H7 (cell line): ENCODE results near the gene ITGA3. TPM values are rescaled to one million over a fixed set of nuclear protein-coding genes. Genes with fewer than 3 reads are reported as not detected.
A peak's percentile ranks its signal among the peaks of the same experiment; 100 is the strongest.

Experiments
- DNase-seq: peaks from one replicate; pipeline ENCODE4 v3.0.0; 2012
- H3K27me3 ChIP-seq: 2 replicates; pipeline ENCODE4 v1.6.0; 2011; ENCODE audit warnings: mild to moderate bottlenecking, low read length; ENCODE audit not compliant: control insufficient read depth, insufficient read depth
- H3K36me3 ChIP-seq: replicated peaks from 2 replicates; pipeline ENCODE4 v1.5.1; 2011; ENCODE audit warnings: low read length; ENCODE audit not compliant: control insufficient read depth, insufficient read depth
- H3K4me3 ChIP-seq: 2 replicates; pipeline ENCODE4 v1.5.1; 2011; ENCODE audit warnings: low read depth, mild to moderate bottlenecking, control low read depth, low read length, moderate library complexity; ENCODE audit not compliant: insufficient read depth
- total RNA-seq: library from RNA; depleted of rRNA; stranded (reverse); fragments of >200 nt; shearing (Covaris generic); gene quantifications from 2 replicates; pipeline ENCODE4 v1.2.3, GENCODE V29; 2014

The ITGA3 gene
- total RNA-seq, 1 experiment from 2014 or later = 20.0 TPM

DNA sequence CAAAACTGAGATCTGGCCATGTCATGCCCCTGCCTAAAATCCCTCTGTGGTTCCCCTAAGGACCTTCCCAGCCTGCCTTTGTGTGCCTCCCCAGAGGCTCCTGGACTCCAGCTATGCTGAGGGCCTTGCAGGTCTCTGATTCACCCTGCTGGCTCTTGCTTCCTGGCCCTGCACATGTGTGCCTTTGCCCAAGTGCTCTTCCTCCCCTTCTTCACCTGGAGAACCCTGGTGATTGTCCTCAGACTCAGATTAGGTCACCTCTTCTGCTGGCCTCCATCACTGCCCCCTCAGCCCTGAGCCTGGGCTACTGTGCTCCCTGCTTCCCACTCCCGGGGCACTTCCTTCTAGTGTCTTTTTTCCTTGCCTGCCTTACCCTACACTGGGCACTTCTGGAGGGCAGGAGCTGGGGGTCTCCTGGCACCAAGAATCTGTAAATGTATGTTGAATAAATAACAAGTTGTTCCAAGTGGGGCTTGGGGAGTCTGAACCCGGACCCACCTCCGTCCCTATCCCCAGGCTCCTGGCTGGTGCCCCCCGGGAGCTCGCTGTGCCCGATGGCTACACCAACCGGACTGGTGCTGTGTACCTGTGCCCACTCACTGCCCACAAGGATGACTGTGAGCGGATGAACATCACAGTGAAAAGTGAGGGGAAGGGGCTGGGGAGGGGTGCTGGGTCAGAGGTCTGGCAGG is 7.8 kb downstream of the ITGA3 start:
- no peak for DNase-seq
- H3K4me3 ChIP-seq = no peak overlapping the region
- H3K27me3 ChIP-seq = no peaks in the 10 kb centered on the region
- no peaks in the 10 kb centered on the region; the same call in 1 of the 2 replicates for H3K36me3 ChIP-seq

DNA sequence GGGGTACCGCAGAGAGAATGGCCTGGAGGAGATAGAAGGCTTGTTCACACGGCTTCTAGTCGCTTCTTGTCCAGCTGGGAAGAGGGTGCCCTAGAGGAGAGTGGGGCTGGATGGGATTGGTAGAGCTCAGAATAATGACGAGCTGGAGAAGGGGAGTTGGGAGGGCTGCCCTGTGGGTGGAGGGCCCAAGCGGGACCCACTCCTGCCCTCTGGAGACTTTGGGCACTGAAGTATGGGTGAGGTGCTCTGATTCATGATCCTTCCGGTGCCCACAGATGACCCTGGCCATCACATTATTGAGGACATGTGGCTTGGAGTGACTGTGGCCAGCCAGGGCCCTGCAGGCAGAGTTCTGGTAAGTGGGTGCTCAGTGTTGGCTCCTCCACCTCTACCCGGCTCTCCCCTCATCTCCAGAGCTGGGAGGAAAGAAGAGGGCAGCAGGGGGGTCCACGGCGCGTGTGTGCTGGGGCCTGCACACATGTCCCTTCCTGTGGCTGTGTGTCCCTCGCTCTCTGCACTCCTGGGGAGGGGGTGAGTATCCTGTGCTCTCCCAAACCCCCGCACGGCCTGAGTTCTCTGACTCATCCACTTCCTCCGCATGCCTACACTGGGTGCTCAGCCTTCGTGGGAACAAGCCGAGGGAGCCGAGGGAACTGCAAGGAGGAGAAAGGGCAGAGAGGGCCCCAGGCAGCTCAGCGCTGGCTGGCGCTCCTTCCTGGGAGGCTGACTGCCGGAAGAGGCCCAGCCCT is 8.5 kb downstream of the ITGA3 start:
- H3K4me3 ChIP-seq = no peak overlapping the region
- no peaks in the 10 kb centered on the region; the same call in 1 of the 2 replicates for H3K36me3 ChIP-seq
- peak; percentile 68 for DNase-seq
- no peaks in the 10 kb centered on the region for H3K27me3 ChIP-seq

DNA sequence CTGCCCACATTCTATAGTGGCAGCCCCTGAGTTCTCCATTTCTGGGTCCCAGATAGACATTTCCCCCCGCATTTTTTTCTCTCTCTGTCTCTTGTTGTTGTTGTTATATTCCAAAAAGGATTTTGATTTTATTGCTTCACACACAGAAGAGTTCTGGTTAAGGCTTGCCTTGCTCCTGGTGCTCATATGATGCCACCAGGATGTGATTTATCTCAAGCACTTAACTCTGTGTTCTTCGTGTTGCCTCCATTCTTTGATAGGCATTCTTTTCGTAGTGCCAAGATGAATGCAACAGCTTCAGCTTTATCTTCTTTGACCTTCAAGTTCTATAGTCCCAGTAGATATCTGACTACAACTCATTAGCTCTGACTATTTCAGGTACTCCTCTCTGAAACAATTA is 9.1 kb downstream of the ITGA3 start:
- H3K27me3 ChIP-seq = no peaks in the 10 kb centered on the region
- H3K4me3 ChIP-seq = no peak overlapping the region
- no peaks in the 10 kb centered on the region; the same call in 1 of the 2 replicates for H3K36me3 ChIP-seq
- no peak for DNase-seq

DNA sequence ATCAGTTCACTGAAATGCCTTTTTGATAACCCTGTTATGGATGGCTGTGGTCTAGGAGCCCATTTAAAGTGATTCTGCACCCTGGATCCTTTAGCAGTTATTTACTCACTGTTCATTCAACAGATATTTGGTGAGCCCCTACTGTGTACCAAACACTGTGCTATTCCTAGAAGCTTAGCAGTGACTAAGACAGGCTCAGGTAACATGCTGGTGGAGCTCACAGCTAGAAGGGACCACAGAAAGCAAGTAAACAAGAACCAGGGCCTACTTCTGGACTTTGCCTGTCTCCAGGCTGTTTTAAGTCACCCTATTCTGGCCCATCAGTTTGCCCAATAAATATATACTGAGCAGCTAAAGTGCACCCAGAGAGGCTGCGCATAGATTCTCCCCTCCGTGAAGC is 11.1 kb downstream of the ITGA3 start:
- DNase-seq = no peak
- no peak overlapping the region for H3K4me3 ChIP-seq
- no peaks in the 10 kb centered on the region; the same call in none of the 2 replicates for H3K36me3 ChIP-seq
- no peaks in the 10 kb centered on the region for H3K27me3 ChIP-seq

DNA sequence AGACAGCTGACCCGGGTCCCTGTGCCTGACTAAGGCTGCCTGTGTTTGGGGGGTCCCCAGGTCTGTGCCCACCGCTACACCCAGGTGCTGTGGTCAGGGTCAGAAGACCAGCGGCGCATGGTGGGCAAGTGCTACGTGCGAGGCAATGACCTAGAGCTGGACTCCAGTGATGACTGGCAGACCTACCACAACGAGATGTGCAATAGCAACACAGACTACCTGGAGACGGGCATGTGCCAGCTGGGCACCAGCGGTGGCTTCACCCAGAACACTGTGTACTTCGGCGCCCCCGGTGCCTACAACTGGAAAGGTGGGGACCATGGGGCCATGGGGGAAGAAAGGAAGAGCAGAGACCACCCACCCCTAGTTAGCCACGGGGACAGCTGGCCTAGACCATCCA is 12.1 kb downstream of the ITGA3 start:
- no peak for DNase-seq
- H3K4me3 ChIP-seq = no peak overlapping the region
- no peaks in the 10 kb centered on the region for H3K27me3 ChIP-seq
- no peaks in the 10 kb centered on the region; the same call in none of the 2 replicates for H3K36me3 ChIP-seq

DNA sequence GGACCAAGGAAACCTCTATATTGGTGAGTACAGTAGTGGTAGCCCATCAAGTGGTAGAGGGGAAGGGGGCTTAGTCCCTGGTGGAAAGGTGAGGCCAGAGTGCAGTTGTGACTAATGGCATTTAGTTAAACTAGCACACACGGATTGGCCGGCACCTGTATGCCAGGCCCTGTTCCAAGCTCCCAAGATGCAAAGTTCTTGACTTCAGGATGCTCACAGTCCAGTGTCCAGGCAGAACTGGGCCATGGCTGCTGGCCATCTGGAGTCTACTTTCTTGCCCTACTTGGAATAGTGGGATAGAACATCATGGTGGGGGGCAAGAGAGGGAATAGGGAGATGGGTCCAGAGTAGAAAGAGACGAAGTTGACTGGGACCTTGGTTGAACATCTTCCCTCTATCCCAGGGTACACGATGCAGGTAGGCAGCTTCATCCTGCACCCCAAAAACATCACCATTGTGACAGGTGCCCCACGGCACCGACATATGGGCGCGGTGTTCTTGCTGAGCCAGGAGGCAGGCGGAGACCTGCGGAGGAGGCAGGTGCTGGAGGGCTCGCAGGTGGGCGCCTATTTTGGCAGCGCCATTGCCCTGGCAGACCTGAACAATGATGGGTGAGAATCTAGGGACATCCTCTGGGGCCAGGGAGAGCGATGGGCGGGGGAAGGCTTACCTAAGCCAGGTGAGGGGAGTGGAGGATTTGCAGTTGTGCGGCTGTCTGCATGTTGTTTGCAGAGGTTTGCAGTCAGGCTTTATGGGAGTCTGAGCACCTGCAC is 15.2 kb downstream of the ITGA3 start:
- DNase-seq = no peak
- H3K27me3 ChIP-seq = no peaks in the 10 kb centered on the region
- no peak overlapping the region for H3K4me3 ChIP-seq
- no peaks in the 10 kb centered on the region; the same call in none of the 2 replicates for H3K36me3 ChIP-seq

DNA sequence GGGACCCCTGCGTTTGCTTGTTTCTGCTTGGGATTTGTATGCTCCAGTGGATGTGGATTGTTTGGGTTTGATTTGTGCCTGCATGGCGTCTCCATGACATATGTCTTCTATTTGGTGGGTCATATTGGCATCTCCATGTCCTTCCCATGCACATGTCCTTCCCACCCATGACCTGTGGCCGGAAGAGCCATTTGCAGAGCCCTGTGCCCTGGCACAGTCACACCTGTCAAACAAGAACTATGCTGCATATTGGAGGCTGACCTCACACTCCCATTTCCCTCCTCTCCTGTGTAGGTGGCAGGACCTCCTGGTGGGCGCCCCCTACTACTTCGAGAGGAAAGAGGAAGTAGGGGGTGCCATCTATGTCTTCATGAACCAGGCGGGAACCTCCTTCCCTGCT is 15.8 kb downstream of the ITGA3 start:
- no peak for DNase-seq

DNA sequence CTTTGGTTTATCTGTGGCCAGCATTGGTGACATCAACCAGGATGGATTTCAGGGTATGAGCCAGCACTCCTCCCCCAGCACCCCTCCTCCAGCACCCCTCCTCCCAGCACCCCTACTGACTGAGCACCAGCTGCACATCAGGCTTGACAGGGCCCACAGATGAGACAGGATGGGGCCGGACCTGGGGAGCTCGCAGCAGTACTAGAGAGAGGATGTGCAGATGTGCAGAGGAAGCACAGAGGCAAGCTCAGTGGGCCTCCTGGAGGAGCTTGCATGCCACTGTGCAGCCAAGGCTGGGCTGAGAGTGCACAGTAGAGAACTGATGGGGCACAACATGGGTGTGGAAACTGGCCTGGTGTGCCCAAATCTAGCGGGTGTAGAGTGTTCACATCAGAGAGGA is 16.2 kb downstream of the ITGA3 start:
- Histone ChIP-seq H3K27me3 (no peaks in the 10 kb centered on the region), H3K36me3 (no peaks in the 10 kb centered on the region; the same call in none of the 2 replicates), H3K4me3 (no peak overlapping the region)
- no peak for DNase-seq

More for the DNA sequence above, 15.8 kb downstream of the ITGA3 start:
- H3K27me3 ChIP-seq = no peaks in the 10 kb centered on the region
- H3K36me3 ChIP-seq = no peaks in the 10 kb centered on the region; the same call in none of the 2 replicates
- H3K4me3 ChIP-seq = no peak overlapping the region

DNA sequence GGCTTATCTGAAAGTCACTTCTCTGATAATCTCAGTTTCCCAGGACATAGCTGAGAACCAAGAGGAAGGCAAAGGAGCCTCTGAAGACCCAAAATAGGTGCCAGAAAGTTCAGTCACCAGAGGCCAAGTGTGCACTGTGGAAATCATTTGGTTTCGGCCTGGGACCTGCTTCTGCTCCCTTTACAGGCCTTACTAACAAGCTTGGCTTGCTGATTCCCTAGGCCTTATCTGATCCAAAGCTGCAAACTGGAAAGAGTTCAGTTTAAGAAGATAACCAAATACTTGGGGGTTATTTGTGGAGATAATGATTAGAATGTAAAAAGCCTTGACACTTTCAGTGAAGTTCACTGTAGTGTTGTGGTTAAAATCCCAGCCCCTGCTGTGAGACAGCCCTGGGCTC is 17.0 kb downstream of the ITGA3 start:
- no peak for DNase-seq
- H3K4me3 ChIP-seq = no peak overlapping the region
- H3K36me3 ChIP-seq = peaks cover 1% of the 10 kb centered on the region
- no peaks in the 10 kb centered on the region for H3K27me3 ChIP-seq

DNA sequence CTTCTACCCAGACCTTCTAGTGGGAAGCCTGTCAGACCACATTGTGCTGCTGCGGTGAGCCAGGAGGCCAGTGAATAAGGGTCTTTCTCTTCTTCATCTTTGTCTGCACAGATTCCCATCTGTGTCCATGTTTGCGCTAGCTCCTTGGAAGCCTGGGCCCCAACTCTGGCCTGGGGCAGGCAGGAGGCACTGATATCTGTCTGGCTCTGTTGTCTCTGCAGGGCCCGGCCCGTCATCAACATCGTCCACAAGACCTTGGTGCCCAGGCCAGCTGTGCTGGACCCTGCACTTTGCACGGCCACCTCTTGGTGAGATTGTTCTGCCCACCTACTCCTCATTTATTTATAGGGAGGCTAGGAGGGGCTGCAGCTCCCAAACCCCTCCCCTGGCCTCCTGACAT is 18.3 kb downstream of the ITGA3 start:
- Histone ChIP-seq H3K27me3 (no peaks in the 10 kb centered on the region), H3K36me3 (peaks cover 4% of the 10 kb centered on the region), H3K4me3 (no peak overlapping the region)
- DNase-seq = no peak

DNA sequence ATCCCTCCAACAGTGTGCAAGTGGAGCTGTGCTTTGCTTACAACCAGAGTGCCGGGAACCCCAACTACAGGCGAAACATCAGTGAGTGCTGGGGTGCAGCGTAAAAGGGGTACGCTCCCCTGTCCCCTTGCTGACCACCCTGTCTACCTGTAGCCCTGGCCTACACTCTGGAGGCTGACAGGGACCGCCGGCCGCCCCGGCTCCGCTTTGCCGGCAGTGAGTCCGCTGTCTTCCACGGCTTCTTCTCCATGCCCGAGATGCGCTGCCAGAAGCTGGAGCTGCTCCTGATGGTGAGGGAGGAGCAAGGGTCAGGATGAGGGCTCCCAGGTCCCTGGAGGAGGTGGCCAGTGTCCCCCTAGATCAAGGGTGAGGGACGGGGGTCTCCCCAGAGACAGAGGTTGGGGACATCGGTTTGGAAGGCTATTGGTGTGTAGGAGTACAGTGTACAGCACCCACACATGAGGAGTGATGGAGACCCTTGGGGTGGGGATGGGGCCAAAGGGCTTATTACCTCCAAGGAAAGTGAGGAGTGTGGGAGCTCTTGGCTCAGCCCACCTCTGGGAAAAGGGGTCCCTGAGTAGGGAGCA is 19.6 kb downstream of the ITGA3 start:
- no peak for DNase-seq
- no peaks in the 10 kb centered on the region for H3K27me3 ChIP-seq
- H3K4me3 ChIP-seq = no peak overlapping the region
- H3K36me3 ChIP-seq = peaks cover 4% of the 10 kb centered on the region

DNA sequence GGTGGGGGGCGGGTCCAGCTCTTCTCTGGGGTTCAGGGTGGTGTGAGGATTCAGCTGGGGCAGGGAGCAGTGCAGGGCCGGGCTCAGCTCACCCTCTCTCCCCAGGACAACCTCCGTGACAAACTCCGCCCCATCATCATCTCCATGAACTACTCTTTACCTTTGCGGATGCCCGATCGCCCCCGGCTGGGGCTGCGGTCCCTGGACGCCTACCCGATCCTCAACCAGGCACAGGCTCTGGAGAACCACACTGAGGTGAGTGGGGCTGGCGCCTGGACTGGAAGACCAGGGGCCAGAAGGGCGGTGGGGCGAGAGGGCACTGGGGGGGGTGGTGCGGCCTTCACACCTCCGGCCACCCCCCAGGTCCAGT is 20.3 kb downstream of the ITGA3 start:
- no peak for DNase-seq
- Histone ChIP-seq H3K36me3 (peaks cover 4% of the 10 kb centered on the region), H3K4me3 (no peak overlapping the region), H3K27me3 (no peaks in the 10 kb centered on the region)

DNA sequence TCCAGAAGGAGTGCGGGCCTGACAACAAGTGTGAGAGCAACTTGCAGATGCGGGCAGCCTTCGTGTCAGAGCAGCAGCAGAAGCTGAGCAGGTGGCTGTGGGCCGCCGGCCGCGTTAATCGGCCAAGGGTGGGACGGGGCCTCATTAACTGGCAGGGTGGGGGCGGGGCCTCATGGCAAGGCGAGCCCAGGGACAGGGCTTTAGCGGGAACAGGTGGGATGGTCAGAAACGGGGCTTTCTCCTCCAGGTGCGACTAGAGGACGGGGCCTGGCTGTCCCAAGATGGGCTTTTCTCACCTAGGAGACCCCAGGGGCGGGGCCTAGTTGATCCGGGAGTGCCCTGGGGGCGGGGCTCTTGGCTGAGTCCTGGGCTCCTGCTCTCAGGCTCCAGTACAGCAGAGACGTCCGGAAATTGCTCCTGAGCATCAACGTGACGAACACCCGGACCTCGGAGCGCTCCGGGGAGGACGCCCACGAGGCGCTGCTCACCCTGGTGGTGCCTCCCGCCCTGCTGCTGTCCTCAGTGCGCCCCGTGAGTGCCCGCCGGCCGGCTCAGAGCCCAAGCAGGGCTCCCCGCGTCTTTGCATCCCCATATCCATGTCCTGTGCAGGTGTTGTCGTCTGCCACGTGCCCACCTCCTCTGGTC is 20.8 kb downstream of the ITGA3 start:
- peaks cover 6% of the 10 kb centered on the region for H3K36me3 ChIP-seq
- no peaks in the 10 kb centered on the region for H3K27me3 ChIP-seq
- peak; percentile 93 for DNase-seq
- no peak overlapping the region for H3K4me3 ChIP-seq

DNA sequence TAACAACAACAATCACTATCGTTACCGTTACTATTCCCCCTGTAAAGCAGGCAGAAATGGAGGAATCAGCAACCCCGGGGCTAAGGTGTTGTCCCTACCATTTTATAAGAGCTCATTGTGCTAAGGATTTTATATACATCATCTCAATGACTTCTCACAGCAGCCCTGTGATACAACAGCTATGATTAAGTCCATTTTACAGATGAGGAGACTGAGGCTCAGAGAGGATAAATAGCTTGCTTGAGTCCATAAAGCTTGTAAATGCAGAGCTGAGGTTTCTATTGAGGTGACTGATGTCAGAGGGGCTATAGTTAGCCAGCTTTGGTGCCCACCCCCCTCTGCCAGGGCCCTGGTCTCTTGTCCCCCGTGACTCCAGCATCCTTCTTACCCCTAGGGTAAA is 22.5 kb downstream of the ITGA3 start:
- peaks cover 7% of the 10 kb centered on the region for H3K36me3 ChIP-seq
- no peak for DNase-seq
- no peak overlapping the region for H3K4me3 ChIP-seq
- H3K27me3 ChIP-seq = no peaks in the 10 kb centered on the region
